Stimulated activated CD4-positive, alpha-beta T cell treated with anti-CD3 and anti-CD28 coated beads, Interleukin-1b, Interleukin-23, amount 100 ng/mL, for 1 hour (primary cell): Measurements from ENCODE around the gene RNF225.
"Not testable (repeated sequence)": the region's sequence is repeated elsewhere in the genome, so short reads cannot be mapped to it uniquely, and the experiment has no call there.

Source experiments
- DNase-seq, 2 donors: peaks; one replicate each; pipeline ENCODE4 v3.0.0-alpha.2; 2020; ENCODE audit warnings: low read depth in 2 of 2

RNF225 gene

GRCh38 chr19:58408152-58409009, 12.9 kb downstream of the RNF225 start, which contains the start of gene ZNF584:
Gene ZNF584, plus strand, starts transcription at chr19:58408649. Its CDS starts 499 bp downstream, at chr19:58409148.
- peak; percentile 82 to 92 for DNase-seq

- no peak for DNase-seq
Observed at GRCh38 chr19:58409010-58409790, 13.7 kb downstream of the RNF225 start.

- DNase-seq, result no peak
Observed at GRCh38 chr19:58416604-58417003, 21.1 kb downstream of the RNF225 start.

GRCh38 chr19:58417071-58417470, 21.6 kb downstream of the RNF225 start:
- no peak for DNase-seq

- no peak for DNase-seq
Observed at GRCh38 chr19:58428617-58429016, 33.2 kb downstream of the RNF225 start.

- no peak for DNase-seq
Observed at GRCh38 chr19:58429745-58430144, 34.3 kb downstream of the RNF225 start.

GRCh38 chr19:58434217-58434616, 38.8 kb downstream of the RNF225 start:
- DNase-seq, result no peak

GRCh38 chr19:58439576-58440554, 44.4 kb downstream of the RNF225 start, which contains the start of gene ZNF132:
Gene ZNF132, minus strand, starts transcription at chr19:58440153. Its CDS starts 332 bp downstream, at chr19:58439821.
- DNase-seq, result peak; percentile 78 to 87

- DNase-seq, result no peak
Observed at GRCh38 chr19:58440556-58440955, 45.1 kb downstream of the RNF225 start.

- DNase-seq, result not testable (repeated sequence)
Observed at GRCh38 chr19:58442986-58443385, 47.5 kb downstream of the RNF225 start.
